Measurements from ENCODE around the gene TRIL.

Gene TRIL

GRCh38 chr7:28939844-28940544 lies 18.1 kb downstream of the TRIL start:
- no peak for DNase-seq

GRCh38 chr7:28939367-28939766 lies 18.8 kb downstream of the TRIL start:
- no peak for DNase-seq

GRCh38 chr7:28937619-28938018 lies 20.5 kb downstream of the TRIL start:
- no peak for DNase-seq

GRCh38 chr7:28937103-28937502 lies 21.0 kb downstream of the TRIL start:
- no peak for DNase-seq

GRCh38 chr7:28933846-28934320 lies 24.2 kb downstream of the TRIL start:
- DNase-seq, result no peak

GRCh38 chr7:28931565-28931964 lies 26.6 kb downstream of the TRIL start:
- DNase-seq, result no peak

- peak; percentile 62 for DNase-seq
Observed at GRCh38 chr7:28926871-28927597, 31.1 kb downstream of the TRIL start.

- peak; percentile 33 for DNase-seq
Observed at GRCh38 chr7:28922624-28923331, 35.4 kb downstream of the TRIL start.

GRCh38 chr7:28921822-28922221 lies 36.3 kb downstream of the TRIL start:
- DNase-seq, result no peak

- no peak for DNase-seq
Observed at GRCh38 chr7:28920424-28920823, 37.7 kb downstream of the TRIL start.

GRCh38 chr7:28919510-28919909 lies 38.6 kb downstream of the TRIL start:
- DNase-seq, result no peak

- no peak for DNase-seq
Observed at GRCh38 chr7:28908775-28909174, 49.4 kb downstream of the TRIL start.

- no peak for DNase-seq
Observed at GRCh38 chr7:28905464-28905863, 52.7 kb downstream of the TRIL start.

- DNase-seq, result no peak
Observed at GRCh38 chr7:28904578-28905048, 53.5 kb downstream of the TRIL start.

GRCh38 chr7:28903730-28904577 lies 54.2 kb downstream of the TRIL start:
- no peak for DNase-seq
